Tibial artery (tissue), 4 donors: ENCODE measurements around the gene SENP7.
"Not testable (repeated sequence)": the region's sequence is repeated elsewhere in the genome, so short reads cannot be mapped to it uniquely, and the experiment has no call there.

ENCODE experiments used
- DNase-seq, 2 donors: peaks; one replicate each; pipeline ENCODE4 v3.0.0-alpha.2; 2019
- H3K27ac ChIP-seq, 2 donors: fragments of 200-600 bp; sonication (generic) in 1 of 2; 1 replicate in 1 of 2; 2 replicates in 1 of 2; pipeline ENCODE4 v1.5.1; 2018 to 2019; ENCODE audit warnings: mild to moderate bottlenecking in 1 of 2
- H3K27me3 ChIP-seq, 2 donors: fragments of 200-600 bp; sonication (generic) in 1 of 2; one replicate each; pipeline versions ENCODE4 v1.5.1 to v1.6.0; 2016 to 2019
- H3K36me3 ChIP-seq, 3 donors: fragments of 200-600 bp; sonication (generic) in 2 of 3; one replicate each; pipeline ENCODE4 v1.5.1; 2016 to 2019; ENCODE audit warnings: mild to moderate bottlenecking in 2 of 3
- H3K4me1 ChIP-seq, 4 donors: fragments of 200-600 bp; sonication (generic) in 2 of 4; 1 replicate in 3 of 4; 2 replicates in 1 of 4; pipeline ENCODE4 v1.5.1; 2016 to 2019
- H3K4me3 ChIP-seq, 2 donors: fragments of 200-600 bp; sonication (generic) in 1 of 2; 1 replicate in 1 of 2; 2 replicates in 1 of 2; pipeline ENCODE4 v1.5.1; 2018 to 2019; ENCODE audit warnings: mild to moderate bottlenecking in 2 of 2
- H3K9me3 ChIP-seq, 3 donors: fragments of 200-600 bp; sonication (generic) in 1 of 3; one replicate each; pipeline ENCODE4 v1.5.1; 2016 to 2019
- CTCF ChIP-seq, 2 experiments: fragments of 200-600 bp in 1 of 2; fragments of 450-650 bp in 1 of 2; IDR thresholded peaks; one replicate each; pipeline ENCODE4 v1.5.1; 2017 to 2019; ENCODE audit warnings: antibody characterized with exemption in 2 of 2, mild to moderate bottlenecking in 1 of 2, moderate library complexity in 1 of 2
- intact Hi-C: fragments of 100-400 bp; cut with DNase I; formaldehyde crosslinking; loops from one replicate; pipeline ENCODE4 v1.15.0; 2023; ENCODE audit warnings: low total_unique reads

The SENP7 gene

GRCh38 chr3:101512646-101513418 lies at the start of gene SENP7:
TSS of gene SENP7 (minus strand) at chr3:101513212. CDS start at chr3:101513130, 82 bp downstream.
- Histone ChIP-seq H3K36me3 (no peaks in the 10 kb centered on the region), H3K27ac (peak within 1 kb of the TSS; percentile 92 to 95), H3K27me3 (no peaks in the 10 kb centered on the region), H3K4me1 (peaks cover 0 to 10% (median 5%) of the 10 kb centered on the region in 4 donors), H3K4me3 (peak within 1 kb of the TSS; percentile 81 to 97), H3K9me3 (no peaks in the 10 kb centered on the region)
- DNase-seq: peak; percentile 85 to 91
- no peak for TF ChIP-seq CTCF (IDR thresholded peaks at IDR 0.05)
- intact Hi-C loops: loop anchor here (5.0 kb wide), 1 partner anchor 59 kb away; the partner anchor contains the start of gene PCNP

- intact Hi-C loops: no loop called here
Measured at GRCh38 chr3:101561630-101562328, 48.8 kb upstream of the SENP7 start, which contains the start of gene TRMT10C. TSS of gene TRMT10C (plus strand) at chr3:101561868. CDS start at chr3:101564782, 2,914 bp downstream.

GRCh38 chr3:101556064-101556463 lies 43.1 kb upstream of the SENP7 start:
- Histone ChIP-seq H3K27me3 (peaks cover 0 to 11% of the 10 kb centered on the region in 2 donors), H3K27ac (no peak overlapping the region), H3K9me3 (no peaks in the 10 kb centered on the region), H3K36me3 (no peaks in the 10 kb centered on the region), H3K4me3 (no peak overlapping the region), H3K4me1 (no peaks in the 10 kb centered on the region)
- intact Hi-C loops: no loop called here
- no peak for TF ChIP-seq CTCF (IDR thresholded peaks at IDR 0.05)
- DNase-seq: no peak

More at GRCh38 chr3:101561630-101562328, 48.8 kb upstream of the SENP7 start, which contains the start of gene TRMT10C:
- Histone ChIP-seq H3K27me3 (peaks cover 0 to 6% of the 10 kb centered on the region in 2 donors), H3K27ac (peak within 1 kb of the TSS; percentile 92 to 94), H3K4me1 (peaks cover 0 to 14% (median 9%) of the 10 kb centered on the region in 4 donors), H3K9me3 (no peaks in the 10 kb centered on the region), H3K36me3 (peaks cover 13 to 23% (median 17%) of the 10 kb centered on the region in 3 donors), H3K4me3 (peak within 1 kb of the TSS; percentile 76 to 92)
- TF ChIP-seq CTCF (IDR thresholded peaks at IDR 0.05): no peak
- DNase-seq: peak; percentile 82 to 93

GRCh38 chr3:101553381-101553780 lies 40.4 kb upstream of the SENP7 start:
- H3K36me3 ChIP-seq, H3K9me3 ChIP-seq, H3K27ac ChIP-seq, DNase-seq, H3K4me1 ChIP-seq, H3K4me3 ChIP-seq, intact Hi-C loops: not testable (repeated sequence)
- H3K27me3 ChIP-seq: peaks cover 0 to 11% of the 10 kb centered on the region in 2 donors

GRCh38 chr3:101551359-101552081 lies 38.5 kb upstream of the SENP7 start:
- H3K27me3 ChIP-seq, H3K4me3 ChIP-seq, intact Hi-C loops, H3K36me3 ChIP-seq, DNase-seq, H3K27ac ChIP-seq, H3K9me3 ChIP-seq, H3K4me1 ChIP-seq: not testable (repeated sequence)

- no peaks in the 10 kb centered on the region for H3K4me1 ChIP-seq
- intact Hi-C loops: no loop called here
- no peak for TF ChIP-seq CTCF (IDR thresholded peaks at IDR 0.05)
- no peak for DNase-seq
- no peak overlapping the region for H3K27ac ChIP-seq
- H3K27me3 ChIP-seq: peaks cover 0 to 4% of the 10 kb centered on the region in 2 donors
- no peaks in the 10 kb centered on the region for H3K9me3 ChIP-seq
- H3K36me3 ChIP-seq: no peaks in the 10 kb centered on the region
- H3K4me3 ChIP-seq: no peak overlapping the region
Measured at GRCh38 chr3:101549473-101549872, 36.5 kb upstream of the SENP7 start.
